SJCRH30 (cell line): Measurements from ENCODE around the gene HOXD12. TPM values are rescaled to one million over a fixed set of nuclear protein-coding genes. Genes with fewer than 3 reads are reported as not detected.

Experiments
- DNase-seq, 2 experiments: peaks; one replicate each; pipeline ENCODE4 v3.0.0-alpha.2; 2015 to 2020
- H3K27ac ChIP-seq: fragments of 250-450 bp; sonication (Bioruptor Pico); 2 replicates; pipeline ENCODE4 v1.5.1; 2020; ENCODE audit warnings: mild to moderate bottlenecking, moderate library complexity
- H3K27me3 ChIP-seq: fragments of 250-450 bp; sonication (Bioruptor Pico); 2 replicates; pipeline ENCODE4 v1.5.1; 2020; ENCODE audit warnings: mild to moderate bottlenecking, moderate library complexity
- H3K36me3 ChIP-seq: fragments of 250-450 bp; sonication (Bioruptor Pico); 2 replicates; pipeline ENCODE4 v1.5.1; 2020; ENCODE audit warnings: mild to moderate bottlenecking, moderate library complexity
- H3K4me1 ChIP-seq: fragments of 250-450 bp; sonication (Bioruptor Pico); 2 replicates; pipeline ENCODE4 v1.5.1; 2020; ENCODE audit warnings: mild to moderate bottlenecking, moderate library complexity
- H3K4me3 ChIP-seq: fragments of 250-450 bp; sonication (Bioruptor Pico); 2 replicates; pipeline ENCODE4 v1.5.1; 2020; ENCODE audit warnings: mild to moderate bottlenecking, moderate library complexity
- H3K9me3 ChIP-seq: fragments of 250-450 bp; sonication (Bioruptor Pico); replicated peaks from 2 replicates; pipeline ENCODE4 v1.5.1; 2020; ENCODE audit warnings: mild to moderate bottlenecking, moderate library complexity
- total RNA-seq: library from RNA; depleted of rRNA; stranded (reverse); fragments of >200 nt; shearing (Covaris generic); gene quantifications from 2 replicates; pipeline ENCODE4 v1.2.3, GENCODE V29; 2014

HOXD12 gene
- total RNA-seq, 1 experiment from 2014 or later: 0.10 TPM

- Histone ChIP-seq H3K4me1 (peaks cover 8% of the 10 kb centered on the region), H3K36me3 (no peaks in the 10 kb centered on the region), H3K4me3 (peak overlapping the region; percentile 42), H3K27me3 (no peaks in the 10 kb centered on the region), H3K27ac (peak overlapping the region; percentile 85), H3K9me3 (no peaks in the 10 kb centered on the region)
- peak; percentile 76 to 87 for DNase-seq
Observed at GRCh38 chr2:176114120-176114929, 14.7 kb downstream of the HOXD12 start.

GRCh38 chr2:176114930-176115625, 15.5 kb downstream of the HOXD12 start:
- Histone ChIP-seq H3K36me3 (no peaks in the 10 kb centered on the region), H3K27me3 (no peaks in the 10 kb centered on the region), H3K27ac (peak overlapping the region; percentile 85), H3K4me3 (peak overlapping the region; percentile 42), H3K9me3 (no peaks in the 10 kb centered on the region), H3K4me1 (peaks cover 8% of the 10 kb centered on the region)
- no peak for DNase-seq

- no peaks in the 10 kb centered on the region for H3K9me3 ChIP-seq
- H3K4me3 ChIP-seq: no peak within 1 kb of the TSS
- no peaks in the 10 kb centered on the region for H3K36me3 ChIP-seq
- H3K4me1 ChIP-seq: peaks cover 8% of the 10 kb centered on the region
- no peak for DNase-seq
- H3K27ac ChIP-seq: no peak within 1 kb of the TSS
- H3K27me3 ChIP-seq: no peaks in the 10 kb centered on the region
Observed at GRCh38 chr2:176115883-176116813, 16.6 kb downstream of the HOXD12 start, which contains the start of gene HOXD10. Gene HOXD10 (plus strand): TSS chr2:176116778. CDS start chr2:176116834, 56 bp downstream.

- Histone ChIP-seq H3K27ac (no peak overlapping the region), H3K36me3 (no peaks in the 10 kb centered on the region), H3K4me1 (peaks cover 8% of the 10 kb centered on the region), H3K9me3 (no peaks in the 10 kb centered on the region), H3K27me3 (no peaks in the 10 kb centered on the region), H3K4me3 (no peak overlapping the region)
- DNase-seq: no peak
Observed at GRCh38 chr2:176117162-176117822, 17.7 kb downstream of the HOXD12 start.

- peaks cover 8% of the 10 kb centered on the region for H3K4me1 ChIP-seq
- no peak overlapping the region for H3K27ac ChIP-seq
- no peaks in the 10 kb centered on the region for H3K36me3 ChIP-seq
- no peaks in the 10 kb centered on the region for H3K9me3 ChIP-seq
- no peak overlapping the region for H3K4me3 ChIP-seq
- DNase-seq: no peak
- no peaks in the 10 kb centered on the region for H3K27me3 ChIP-seq
Observed at GRCh38 chr2:176117823-176118371, 18.3 kb downstream of the HOXD12 start.

GRCh38 chr2:176118601-176119339, 19.2 kb downstream of the HOXD12 start:
- Histone ChIP-seq H3K27ac (no peak overlapping the region), H3K27me3 (no peaks in the 10 kb centered on the region), H3K4me3 (no peak overlapping the region), H3K4me1 (peaks cover 8% of the 10 kb centered on the region), H3K9me3 (no peaks in the 10 kb centered on the region), H3K36me3 (no peaks in the 10 kb centered on the region)
- peak; percentile 52 to 77 for DNase-seq

GRCh38 chr2:176120364-176121189, 21.0 kb downstream of the HOXD12 start:
- Histone ChIP-seq H3K27me3 (no peaks in the 10 kb centered on the region), H3K4me3 (no peak overlapping the region), H3K4me1 (no peaks in the 10 kb centered on the region), H3K27ac (no peak overlapping the region), H3K36me3 (no peaks in the 10 kb centered on the region), H3K9me3 (no peaks in the 10 kb centered on the region)
- no peak for DNase-seq

- no peak overlapping the region for H3K27ac ChIP-seq
- no peaks in the 10 kb centered on the region for H3K27me3 ChIP-seq
- no peaks in the 10 kb centered on the region for H3K36me3 ChIP-seq
- H3K4me3 ChIP-seq: peak overlapping the region; percentile 80
- no peaks in the 10 kb centered on the region for H3K9me3 ChIP-seq
- no peak for DNase-seq
- H3K4me1 ChIP-seq: no peaks in the 10 kb centered on the region
Observed at GRCh38 chr2:176121190-176122051, 21.8 kb downstream of the HOXD12 start.

GRCh38 chr2:176122052-176122682, 22.6 kb downstream of the HOXD12 start:
- Histone ChIP-seq H3K27me3 (no peaks in the 10 kb centered on the region), H3K4me3 (peak overlapping the region; percentile 80), H3K36me3 (no peaks in the 10 kb centered on the region), H3K27ac (peak overlapping the region; percentile 50; the same call in 1 of the 2 replicates), H3K4me1 (no peaks in the 10 kb centered on the region), H3K9me3 (no peaks in the 10 kb centered on the region)
- peak in 1 of 2 experiments; percentile 48 for DNase-seq

- no peaks in the 10 kb centered on the region for H3K36me3 ChIP-seq
- peak within 1 kb of the TSS; percentile 80 for H3K4me3 ChIP-seq
- no peaks in the 10 kb centered on the region for H3K9me3 ChIP-seq
- H3K27ac ChIP-seq: peak within 1 kb of the TSS; percentile 50; the same call in 1 of the 2 replicates
- peak; percentile 72 to 77 for DNase-seq
- no peaks in the 10 kb centered on the region for H3K27me3 ChIP-seq
- no peaks in the 10 kb centered on the region for H3K4me1 ChIP-seq
Observed at GRCh38 chr2:176122683-176123410, 23.3 kb downstream of the HOXD12 start, which contains the start of gene HOXD9. Gene HOXD9 (plus strand): TSS chr2:176122719. CDS start chr2:176122769, 50 bp downstream.
